SW480 (cell line): ENCODE results near the gene GAA.

Experiments used
- DNase-seq: peaks from one replicate; pipeline ENCODE4 v3.0.0-alpha.2; 2016; ENCODE audit warnings: low spot score

Gene GAA

GRCh38 chr17:80101011-80101945, at the start of gene GAA:
TSS of gene GAA (plus strand) at chr17:80101581. CDS start at chr17:80104587, 3,006 bp downstream.
- peak; percentile 66 for DNase-seq

GRCh38 chr17:80051681-80052080, 49.7 kb upstream of the GAA start:
- DNase-seq = no peak

GRCh38 chr17:80053102-80053501, 48.3 kb upstream of the GAA start:
- no peak for DNase-seq

GRCh38 chr17:80055597-80055996, 45.8 kb upstream of the GAA start:
- DNase-seq = no peak

GRCh38 chr17:80058311-80058955, 42.9 kb upstream of the GAA start:
- DNase-seq = no peak

GRCh38 chr17:80060644-80061043, 40.7 kb upstream of the GAA start:
- DNase-seq = no peak

- DNase-seq = no peak
These were observed 40.0 kb upstream of the GAA start for GRCh38 chr17:80061421-80061820.

- peak; percentile 78 for DNase-seq
These were observed 37.4 kb upstream of the GAA start for GRCh38 chr17:80063830-80064585.

GRCh38 chr17:80064696-80065095, 36.7 kb upstream of the GAA start:
- no peak for DNase-seq

- DNase-seq = no peak
These were observed 35.8 kb upstream of the GAA start for GRCh38 chr17:80065478-80066170.

GRCh38 chr17:80067393-80067986, 33.9 kb upstream of the GAA start:
- DNase-seq = no peak

- DNase-seq = peak; percentile 60
These were observed 32.8 kb upstream of the GAA start for GRCh38 chr17:80068301-80069222.

- DNase-seq = no peak
These were observed 30.8 kb upstream of the GAA start for GRCh38 chr17:80070375-80071115.

- DNase-seq = no peak
These were observed 30.1 kb upstream of the GAA start for GRCh38 chr17:80071116-80071841.

GRCh38 chr17:80072410-80072809, 29.0 kb upstream of the GAA start:
- no peak for DNase-seq

GRCh38 chr17:80080081-80080480, 21.3 kb upstream of the GAA start:
- DNase-seq = no peak

- DNase-seq = no peak
These were observed 19.8 kb upstream of the GAA start for GRCh38 chr17:80081596-80081995.

GRCh38 chr17:80082403-80083135, 18.8 kb upstream of the GAA start:
- DNase-seq = peak; percentile 70
